PFSK-1 (cell line): ENCODE measurements around the gene TPRX1.

Experiments used
- FOXP2 ChIP-seq: optimal IDR thresholded peaks from 2 replicates; pipeline ENCODE3; 2011; ENCODE audit warnings: borderline replicate concordance, control low read depth, inconsistent platforms; ENCODE audit not compliant: insufficient read depth; ENCODE audit errors: extremely low read length, extremely low read depth
- POLR2AphosphoS5 ChIP-seq: IDR thresholded peaks from 2 replicates; pipeline ENCODE4 v1.6.1; 2012; ENCODE audit warnings: low read depth, mild to moderate bottlenecking, control low read depth, low read length, moderate library complexity
- SIN3A ChIP-seq: IDR thresholded peaks from 2 replicates; pipeline ENCODE4 v1.6.1; 2012; ENCODE audit warnings: mild to moderate bottlenecking, low read length, moderate library complexity, borderline replicate concordance; ENCODE audit not compliant: insufficient read depth
- TAF1 ChIP-seq: IDR thresholded peaks from 2 replicates; pipeline ENCODE4 v1.6.1; 2012; ENCODE audit warnings: low read length, control low read depth, borderline replicate concordance; ENCODE audit not compliant: insufficient read depth
- TF ChIP-seq, protein P1 (sequence below), 2 experiments: IDR thresholded peaks; 2 replicates each; pipeline versions ENCODE4 v1.6.1 to v1.8.0; 2011 to 2012; ENCODE audit warnings: low read depth in 2 of 2, low read length in 2 of 2, control low read depth in 1 of 2, inconsistent platforms in 1 of 2, mild to moderate bottlenecking in 1 of 2, moderate library complexity in 1 of 2; ENCODE audit not compliant: insufficient read depth in 1 of 2

TPRX1 gene

GRCh38 chr19:47821460-47822020 lies 17.2 kb upstream of the TPRX1 start, which contains the start of gene CRX:
CRX (plus strand) TSS chr19:47821937; CDS start chr19:47834444, 12,507 bp downstream.
- TF ChIP-seq, protein P1, sequence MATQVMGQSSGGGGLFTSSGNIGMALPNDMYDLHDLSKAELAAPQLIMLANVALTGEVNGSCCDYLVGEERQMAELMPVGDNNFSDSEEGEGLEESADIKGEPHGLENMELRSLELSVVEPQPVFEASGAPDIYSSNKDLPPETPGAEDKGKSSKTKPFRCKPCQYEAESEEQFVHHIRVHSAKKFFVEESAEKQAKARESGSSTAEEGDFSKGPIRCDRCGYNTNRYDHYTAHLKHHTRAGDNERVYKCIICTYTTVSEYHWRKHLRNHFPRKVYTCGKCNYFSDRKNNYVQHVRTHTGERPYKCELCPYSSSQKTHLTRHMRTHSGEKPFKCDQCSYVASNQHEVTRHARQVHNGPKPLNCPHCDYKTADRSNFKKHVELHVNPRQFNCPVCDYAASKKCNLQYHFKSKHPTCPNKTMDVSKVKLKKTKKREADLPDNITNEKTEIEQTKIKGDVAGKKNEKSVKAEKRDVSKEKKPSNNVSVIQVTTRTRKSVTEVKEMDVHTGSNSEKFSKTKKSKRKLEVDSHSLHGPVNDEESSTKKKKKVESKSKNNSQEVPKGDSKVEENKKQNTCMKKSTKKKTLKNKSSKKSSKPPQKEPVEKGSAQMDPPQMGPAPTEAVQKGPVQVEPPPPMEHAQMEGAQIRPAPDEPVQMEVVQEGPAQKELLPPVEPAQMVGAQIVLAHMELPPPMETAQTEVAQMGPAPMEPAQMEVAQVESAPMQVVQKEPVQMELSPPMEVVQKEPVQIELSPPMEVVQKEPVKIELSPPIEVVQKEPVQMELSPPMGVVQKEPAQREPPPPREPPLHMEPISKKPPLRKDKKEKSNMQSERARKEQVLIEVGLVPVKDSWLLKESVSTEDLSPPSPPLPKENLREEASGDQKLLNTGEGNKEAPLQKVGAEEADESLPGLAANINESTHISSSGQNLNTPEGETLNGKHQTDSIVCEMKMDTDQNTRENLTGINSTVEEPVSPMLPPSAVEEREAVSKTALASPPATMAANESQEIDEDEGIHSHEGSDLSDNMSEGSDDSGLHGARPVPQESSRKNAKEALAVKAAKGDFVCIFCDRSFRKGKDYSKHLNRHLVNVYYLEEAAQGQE (IDR thresholded peaks at IDR 0.05; ENCODE audit: insufficient read depth in 1 of 2, low read depth in 2 of 2, low read length in 2 of 2): no peak
- TF ChIP-seq POLR2AphosphoS5 (no peak), TAF1 (no peak), SIN3A (no peak), FOXP2 (no peak)

DNA sequence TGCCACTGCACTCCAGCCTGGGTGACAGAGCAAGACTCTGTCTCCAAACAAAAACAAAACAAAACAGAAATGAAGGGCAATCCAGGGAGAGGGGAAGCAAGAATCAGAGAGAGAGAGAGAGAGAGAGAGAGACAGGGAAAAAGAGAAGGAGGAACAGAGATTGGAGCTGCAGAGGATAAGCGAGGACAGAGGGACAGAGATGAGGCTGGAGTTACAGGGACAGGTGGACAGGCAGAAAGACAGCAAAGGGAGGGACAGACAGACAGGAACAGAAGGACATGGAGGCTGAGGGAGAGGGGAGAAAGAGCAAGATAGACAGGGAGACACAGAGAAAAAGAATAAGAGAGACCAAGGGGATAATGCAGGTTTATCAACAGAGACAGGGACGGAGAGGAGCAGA lies 16.1 kb upstream of the TPRX1 start:
- no peak for TF ChIP-seq FOXP2
- TF ChIP-seq, protein P1 (IDR thresholded peaks at IDR 0.05; ENCODE audit: insufficient read depth in 1 of 2, low read depth in 2 of 2, low read length in 2 of 2): no peak
- no peak for TF ChIP-seq TAF1
- no peak for TF ChIP-seq SIN3A
- no peak for TF ChIP-seq POLR2AphosphoS5

GRCh38 chr19:47819858-47820257 lies 15.5 kb upstream of the TPRX1 start:
- TF ChIP-seq FOXP2: no peak
- no peak for TF ChIP-seq SIN3A
- TF ChIP-seq TAF1: no peak
- TF ChIP-seq POLR2AphosphoS5: no peak
- TF ChIP-seq, protein P1 (IDR thresholded peaks at IDR 0.05; ENCODE audit: insufficient read depth in 1 of 2, low read depth in 2 of 2, low read length in 2 of 2): no peak

GRCh38 chr19:47813995-47814328 lies 9.6 kb upstream of the TPRX1 start:
- TF ChIP-seq POLR2AphosphoS5 (no peak), FOXP2 (no peak), TAF1 (no peak), SIN3A (no peak)
- TF ChIP-seq, protein P1 (IDR thresholded peaks at IDR 0.05; ENCODE audit: insufficient read depth in 1 of 2, low read depth in 2 of 2, low read length in 2 of 2): no peak
